ENCODE data around the gene OR2A25. TPM values are rescaled to one million over a fixed set of nuclear protein-coding genes. Genes with fewer than 3 reads are reported as not detected.

OR2A25 gene, protein sequence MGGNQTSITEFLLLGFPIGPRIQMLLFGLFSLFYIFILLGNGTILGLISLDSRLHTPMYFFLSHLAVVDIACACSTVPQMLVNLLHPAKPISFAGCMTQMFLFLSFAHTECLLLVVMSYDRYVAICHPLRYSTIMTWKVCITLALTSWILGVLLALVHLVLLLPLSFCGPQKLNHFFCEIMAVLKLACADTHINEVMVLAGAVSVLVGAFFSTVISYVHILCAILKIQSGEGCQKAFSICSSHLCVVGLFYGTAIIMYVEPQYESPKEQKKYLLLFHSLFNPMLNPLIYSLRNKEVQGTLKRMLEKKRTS
- total RNA-seq (2022) (not detected in 2 replicates), Bru-seq, nascent RNA (not detected), BruChase-seq, experiment 1, labeled RNA remaining after a 6-hour chase (not detected), BruChase-seq, experiment 2, labeled RNA remaining after a 2-hour chase (not detected)
- long read RNA-seq: 0 reads

DNA sequence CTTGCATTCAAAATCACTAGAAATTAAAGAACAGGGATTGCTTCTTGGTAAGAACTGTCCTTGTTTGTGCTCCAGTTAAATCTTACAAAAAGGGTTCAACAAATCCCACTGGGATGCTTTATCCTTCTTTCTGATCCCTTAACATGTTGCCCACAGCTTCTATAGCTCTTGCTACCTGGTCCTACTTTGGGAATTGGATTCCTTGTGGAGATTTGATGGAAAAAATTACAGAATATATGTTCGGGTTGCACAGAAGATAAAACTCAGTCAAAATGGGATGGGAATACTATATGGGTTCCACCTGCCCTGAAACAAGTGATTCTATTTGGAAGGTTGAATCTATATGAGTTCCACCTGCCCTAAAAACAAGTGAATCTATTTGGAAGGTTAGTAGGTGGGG, at the start of gene OR2A25:
Gene OR2A25, plus strand, starts transcription at position 301 of the 400 bp plus-strand sequence. CDS start 4,409 bp downstream, outside the sequence.
- Mint-ChIP-seq H3K9me3 (ENCODE audit: low read depth, unreplicated experiment) (no peaks in the 10 kb centered on the region), H3K36me3 (ENCODE audit: insufficient read depth, unreplicated experiment) (no peaks in the 10 kb centered on the region), H3K27ac (ENCODE audit: unreplicated experiment) (no peak within 1 kb of the TSS), H3K4me1 (ENCODE audit: low read depth, unreplicated experiment) (no peaks in the 10 kb centered on the region), H3K27me3 (ENCODE audit: unreplicated experiment) (peaks cover 1% of the 10 kb centered on the region), H3K4me3 (ENCODE audit: low read depth, unreplicated experiment) (no peak within 1 kb of the TSS)
- no peak for DNase-seq
- intact Hi-C loops (cut with micrococcal nuclease; ENCODE audit: unreplicated experiment): no loop called here
- BruUV-seq (replicated peaks): no TSS peak
- TF ChIP-seq, protein P1, sequence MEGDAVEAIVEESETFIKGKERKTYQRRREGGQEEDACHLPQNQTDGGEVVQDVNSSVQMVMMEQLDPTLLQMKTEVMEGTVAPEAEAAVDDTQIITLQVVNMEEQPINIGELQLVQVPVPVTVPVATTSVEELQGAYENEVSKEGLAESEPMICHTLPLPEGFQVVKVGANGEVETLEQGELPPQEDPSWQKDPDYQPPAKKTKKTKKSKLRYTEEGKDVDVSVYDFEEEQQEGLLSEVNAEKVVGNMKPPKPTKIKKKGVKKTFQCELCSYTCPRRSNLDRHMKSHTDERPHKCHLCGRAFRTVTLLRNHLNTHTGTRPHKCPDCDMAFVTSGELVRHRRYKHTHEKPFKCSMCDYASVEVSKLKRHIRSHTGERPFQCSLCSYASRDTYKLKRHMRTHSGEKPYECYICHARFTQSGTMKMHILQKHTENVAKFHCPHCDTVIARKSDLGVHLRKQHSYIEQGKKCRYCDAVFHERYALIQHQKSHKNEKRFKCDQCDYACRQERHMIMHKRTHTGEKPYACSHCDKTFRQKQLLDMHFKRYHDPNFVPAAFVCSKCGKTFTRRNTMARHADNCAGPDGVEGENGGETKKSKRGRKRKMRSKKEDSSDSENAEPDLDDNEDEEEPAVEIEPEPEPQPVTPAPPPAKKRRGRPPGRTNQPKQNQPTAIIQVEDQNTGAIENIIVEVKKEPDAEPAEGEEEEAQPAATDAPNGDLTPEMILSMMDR (IDR thresholded peaks at IDR 0.05; ENCODE audit: unreplicated experiment): no peak
- CTCF ChIA-PET: no interaction called here

DNA sequence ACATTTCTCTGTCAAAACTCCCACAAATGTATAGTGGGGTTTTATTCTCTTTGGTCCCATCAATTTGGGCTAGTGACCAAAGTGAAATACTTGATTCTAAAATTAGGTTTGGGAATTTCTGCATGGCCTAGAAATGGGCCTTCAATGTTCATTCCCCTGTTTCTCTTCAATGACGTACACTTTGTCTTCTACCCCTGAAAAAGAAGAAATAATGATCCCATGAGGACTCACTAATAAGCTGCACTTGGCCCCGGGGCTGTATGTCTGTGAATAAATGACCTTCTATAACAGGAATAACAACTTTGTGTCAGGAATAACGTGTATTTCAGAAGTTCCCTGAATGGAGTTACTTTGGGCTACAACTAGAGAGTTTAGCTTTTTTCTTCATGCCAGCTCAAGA, 49.3 kb upstream of the OR2A25 start:
- Mint-ChIP-seq H3K27me3 (ENCODE audit: unreplicated experiment) (no peaks in the 10 kb centered on the region), H3K9me3 (ENCODE audit: low read depth, unreplicated experiment) (peaks cover 6% of the 10 kb centered on the region), H3K27ac (ENCODE audit: unreplicated experiment) (no peak overlapping the region), H3K4me1 (ENCODE audit: low read depth, unreplicated experiment) (no peaks in the 10 kb centered on the region), H3K36me3 (ENCODE audit: insufficient read depth, unreplicated experiment) (no peaks in the 10 kb centered on the region), H3K4me3 (ENCODE audit: low read depth, unreplicated experiment) (no peak overlapping the region)
- CTCF ChIA-PET: interaction anchor here (0.9 kb wide), 1 partner anchor 118 kb away, joined by 5 read pairs; the partner anchor contains the start of gene TCAF1
- TF ChIP-seq, protein P1 (IDR thresholded peaks at IDR 0.05; ENCODE audit: unreplicated experiment): no peak
- intact Hi-C loops (cut with micrococcal nuclease; ENCODE audit: unreplicated experiment): no loop called here
- BruUV-seq (replicated peaks): no TSS peak
- no peak for DNase-seq

DNA sequence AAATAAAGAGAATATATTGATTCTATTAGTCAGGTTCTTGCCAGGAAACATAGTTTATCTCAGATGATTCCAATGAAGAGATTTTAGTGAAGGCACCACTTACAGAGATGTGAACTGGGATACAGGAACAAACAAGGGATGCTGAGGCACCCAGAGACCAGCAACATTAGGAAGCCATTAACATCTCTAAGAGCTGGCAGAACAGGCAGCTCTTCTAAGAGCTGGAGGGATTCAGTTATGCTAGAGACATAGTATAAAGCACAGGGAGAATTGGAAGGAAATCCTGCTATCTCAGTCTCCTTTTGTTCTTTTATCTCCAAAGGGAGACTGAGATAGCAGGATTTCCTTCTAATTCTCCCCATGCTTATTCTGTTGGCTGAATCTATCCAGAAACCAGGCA, 47.4 kb upstream of the OR2A25 start:
- H3K4me1 Mint-ChIP-seq (ENCODE audit: low read depth, unreplicated experiment): no peaks in the 10 kb centered on the region
- H3K36me3 Mint-ChIP-seq (ENCODE audit: insufficient read depth, unreplicated experiment): no peaks in the 10 kb centered on the region
- no peak overlapping the region for H3K4me3 Mint-ChIP-seq (ENCODE audit: low read depth, unreplicated experiment)
- no peaks in the 10 kb centered on the region for H3K27me3 Mint-ChIP-seq (ENCODE audit: unreplicated experiment)
- TF ChIP-seq, protein P1 (IDR thresholded peaks at IDR 0.05; ENCODE audit: unreplicated experiment): no peak
- peaks cover 6% of the 10 kb centered on the region for H3K9me3 Mint-ChIP-seq (ENCODE audit: low read depth, unreplicated experiment)
- DNase-seq: no peak
- no peak overlapping the region for H3K27ac Mint-ChIP-seq (ENCODE audit: unreplicated experiment)
- CTCF ChIA-PET: no interaction called here
- no TSS peak for BruUV-seq (replicated peaks)
- intact Hi-C loops (cut with micrococcal nuclease; ENCODE audit: unreplicated experiment): no loop called here

DNA sequence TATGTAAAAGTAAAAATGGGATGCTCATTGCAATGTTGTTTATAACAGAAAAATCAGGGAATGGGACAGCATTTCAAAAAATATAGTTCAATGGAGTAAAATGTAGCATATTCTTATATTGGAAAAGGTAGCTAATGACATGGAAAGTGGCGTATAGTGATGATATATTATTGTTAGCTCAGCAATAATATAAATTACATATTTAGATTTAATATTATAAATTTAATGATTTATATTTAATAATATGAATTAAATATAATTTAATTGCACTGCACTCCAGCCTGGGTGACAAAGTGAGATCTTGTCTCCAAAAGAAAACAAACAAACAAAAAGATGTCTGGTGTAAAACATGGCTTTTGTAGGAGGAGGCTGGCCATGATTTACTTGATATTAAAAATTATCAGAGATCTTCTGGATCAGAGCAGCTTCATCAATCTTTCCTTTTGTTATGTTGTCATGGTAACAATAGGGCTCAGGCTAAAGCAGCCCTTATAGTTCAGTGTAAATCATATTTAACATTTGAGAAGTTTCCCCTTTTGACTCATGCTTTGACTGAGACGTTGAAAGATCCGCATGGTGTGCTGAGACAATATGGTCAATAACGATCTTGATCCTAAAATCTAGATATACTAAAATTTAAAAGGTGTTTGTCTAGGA, 46.3 kb upstream of the OR2A25 start:
- H3K4me3 Mint-ChIP-seq (ENCODE audit: low read depth, unreplicated experiment): no peak overlapping the region
- intact Hi-C loops (cut with micrococcal nuclease; ENCODE audit: unreplicated experiment): no loop called here
- CTCF ChIA-PET: no interaction called here
- no peaks in the 10 kb centered on the region for H3K36me3 Mint-ChIP-seq (ENCODE audit: insufficient read depth, unreplicated experiment)
- no TSS peak for BruUV-seq (replicated peaks)
- H3K4me1 Mint-ChIP-seq (ENCODE audit: low read depth, unreplicated experiment): no peaks in the 10 kb centered on the region
- DNase-seq: no peak
- H3K27ac Mint-ChIP-seq (ENCODE audit: unreplicated experiment): no peak overlapping the region
- TF ChIP-seq, protein P1 (IDR thresholded peaks at IDR 0.05; ENCODE audit: unreplicated experiment): no peak
- H3K27me3 Mint-ChIP-seq (ENCODE audit: unreplicated experiment): no peaks in the 10 kb centered on the region
- peaks cover 2% of the 10 kb centered on the region for H3K9me3 Mint-ChIP-seq (ENCODE audit: low read depth, unreplicated experiment)

All from Calu3 (cell line).